Left renal cortex interstitium (tissue), 4 donors: ENCODE measurements around the gene PEX10. TPM values are rescaled to one million over a fixed set of nuclear protein-coding genes. Genes with fewer than 3 reads are reported as not detected.

Experiments used
- DNase-seq, 4 donors: peaks; one replicate each; pipeline ENCODE4 v3.0.0-alpha.2; 2013; ENCODE audit warnings: low read depth in 4 of 4, low spot score in 2 of 4, missing footprints in 1 of 4
- polyA plus RNA-seq, 4 donors: library from polyadenylated mRNA; unstranded; fragments of 120-200 nt; gene quantifications; one replicate each; pipeline ENCODE4 v1.2.1, GENCODE V29; 2013; ENCODE audit not compliant: insufficient read length in 4 of 4

Gene PEX10
- polyA plus RNA-seq, 4 donors, result 20.3 to 31.1 (median 27.1) TPM

DNA sequence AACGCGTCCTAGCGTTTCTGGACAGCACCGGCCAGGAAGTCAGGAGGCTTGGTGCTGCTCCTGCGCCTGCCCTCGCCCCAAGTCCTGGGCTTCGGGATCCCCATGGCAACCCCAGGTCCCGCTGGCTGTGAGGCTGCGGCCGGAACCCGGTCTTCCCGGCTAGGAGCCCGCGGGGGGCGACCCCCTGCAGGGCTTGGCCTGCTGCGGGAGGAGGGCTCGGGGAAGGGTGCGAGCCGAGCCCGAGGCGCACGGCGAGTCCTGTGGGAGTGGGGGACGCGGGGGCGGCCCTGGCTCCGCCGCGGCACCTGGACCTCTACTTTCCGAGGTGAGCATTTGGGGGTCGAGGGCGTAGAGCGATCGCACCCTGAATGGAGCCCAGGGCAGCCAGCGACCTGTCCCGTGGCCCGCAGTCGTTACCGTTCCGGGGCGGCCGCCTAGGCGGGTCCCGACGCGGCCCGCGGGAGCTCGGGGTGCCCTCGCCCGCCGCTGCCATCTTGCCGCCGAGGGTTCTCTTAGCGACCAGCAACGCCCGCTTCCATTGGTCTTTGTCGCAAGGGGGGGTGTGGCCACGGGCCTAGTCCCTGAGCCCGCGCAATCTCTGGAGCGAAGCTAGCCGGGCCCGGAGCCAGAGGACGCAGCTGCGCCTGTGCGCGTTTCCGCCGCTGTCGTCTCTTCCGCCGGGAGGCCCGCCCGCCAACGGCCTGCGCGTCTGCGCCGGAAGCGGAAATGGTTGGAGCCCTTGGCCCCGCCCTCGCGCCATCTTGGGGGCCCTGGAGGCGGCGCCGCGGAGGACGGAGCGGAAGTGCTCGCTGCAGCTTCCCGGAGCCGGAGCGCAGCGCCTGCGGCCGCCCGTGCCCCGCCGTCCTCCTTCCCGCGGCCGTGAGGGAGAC lies 21.1 kb downstream of the PEX10 start, which contains the start of the genes MORN1 and RER1:
TSS of gene MORN1 (minus strand) at position 514 of the 890 bp plus-strand sequence. CDS start at position 493, 21 bp downstream.
TSS of gene RER1 (plus strand) at position 801 of the 890 bp plus-strand sequence. CDS start 3,950 bp downstream, outside the sequence.
- DNase-seq, result peak; percentile 91 to 99 (median 95)

DNA sequence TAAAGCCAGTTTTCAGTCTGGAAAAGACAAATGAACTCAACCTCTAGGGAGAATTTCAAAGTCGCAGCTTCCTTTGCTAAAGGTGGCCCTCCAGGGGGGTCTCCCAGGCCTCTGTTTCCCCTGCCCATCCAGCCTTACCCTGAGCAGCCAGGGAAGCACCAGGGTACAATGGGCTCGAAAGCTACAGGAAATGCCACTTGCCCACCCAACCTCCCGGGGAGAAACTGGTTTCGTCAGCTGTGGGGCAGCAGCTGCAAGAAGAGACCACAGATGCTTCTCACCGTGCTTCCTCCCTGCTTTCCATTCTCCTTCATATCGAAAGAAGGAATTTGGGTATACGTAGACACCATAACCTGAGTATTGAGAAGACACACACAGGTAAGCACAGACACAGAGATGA lies 22.7 kb downstream of the PEX10 start:
- no peak for DNase-seq

DNA sequence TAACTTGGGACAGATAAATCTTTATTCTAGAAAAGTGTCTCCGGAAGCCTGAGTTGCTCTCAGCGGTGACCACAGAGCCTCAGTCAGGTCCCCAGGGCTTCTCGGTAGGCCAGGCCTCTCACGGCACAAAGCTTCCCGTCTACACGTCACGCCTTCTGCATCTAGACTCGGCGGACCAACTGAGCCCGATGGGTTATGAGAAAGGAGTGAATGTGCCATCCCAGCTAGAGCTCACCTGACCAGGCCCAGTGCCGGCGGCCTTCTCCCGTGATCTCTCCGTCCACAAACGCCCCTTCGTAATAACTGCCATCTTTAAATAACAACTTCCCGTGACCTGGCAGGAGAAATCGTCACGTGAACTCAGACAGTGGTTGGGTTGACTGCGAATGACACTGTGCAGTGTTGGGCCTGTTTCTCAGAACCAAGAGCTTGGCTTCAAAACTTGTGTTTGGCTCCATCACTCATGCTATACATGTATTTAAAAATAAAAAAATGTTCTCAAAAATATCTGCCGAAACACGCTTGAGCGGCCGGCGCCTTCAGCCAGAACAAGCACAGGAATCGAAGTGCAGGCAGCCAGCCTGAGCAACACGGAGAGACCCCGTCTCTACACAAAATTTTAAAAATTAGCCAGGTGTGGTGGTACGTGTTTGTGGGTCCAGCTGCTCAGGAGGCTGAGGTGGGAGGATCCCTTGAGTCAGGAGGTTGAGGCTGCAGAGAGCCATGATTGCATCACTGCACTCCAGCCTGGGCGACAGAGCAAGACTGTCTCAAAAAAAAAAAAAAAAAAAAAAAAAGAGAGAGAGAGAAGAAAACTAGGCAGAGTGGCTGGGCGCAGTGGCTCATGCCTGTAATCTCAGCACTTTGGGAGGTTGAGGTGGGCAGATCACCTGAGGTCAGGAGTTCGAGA lies 24.1 kb downstream of the PEX10 start:
- no peak for DNase-seq

DNA sequence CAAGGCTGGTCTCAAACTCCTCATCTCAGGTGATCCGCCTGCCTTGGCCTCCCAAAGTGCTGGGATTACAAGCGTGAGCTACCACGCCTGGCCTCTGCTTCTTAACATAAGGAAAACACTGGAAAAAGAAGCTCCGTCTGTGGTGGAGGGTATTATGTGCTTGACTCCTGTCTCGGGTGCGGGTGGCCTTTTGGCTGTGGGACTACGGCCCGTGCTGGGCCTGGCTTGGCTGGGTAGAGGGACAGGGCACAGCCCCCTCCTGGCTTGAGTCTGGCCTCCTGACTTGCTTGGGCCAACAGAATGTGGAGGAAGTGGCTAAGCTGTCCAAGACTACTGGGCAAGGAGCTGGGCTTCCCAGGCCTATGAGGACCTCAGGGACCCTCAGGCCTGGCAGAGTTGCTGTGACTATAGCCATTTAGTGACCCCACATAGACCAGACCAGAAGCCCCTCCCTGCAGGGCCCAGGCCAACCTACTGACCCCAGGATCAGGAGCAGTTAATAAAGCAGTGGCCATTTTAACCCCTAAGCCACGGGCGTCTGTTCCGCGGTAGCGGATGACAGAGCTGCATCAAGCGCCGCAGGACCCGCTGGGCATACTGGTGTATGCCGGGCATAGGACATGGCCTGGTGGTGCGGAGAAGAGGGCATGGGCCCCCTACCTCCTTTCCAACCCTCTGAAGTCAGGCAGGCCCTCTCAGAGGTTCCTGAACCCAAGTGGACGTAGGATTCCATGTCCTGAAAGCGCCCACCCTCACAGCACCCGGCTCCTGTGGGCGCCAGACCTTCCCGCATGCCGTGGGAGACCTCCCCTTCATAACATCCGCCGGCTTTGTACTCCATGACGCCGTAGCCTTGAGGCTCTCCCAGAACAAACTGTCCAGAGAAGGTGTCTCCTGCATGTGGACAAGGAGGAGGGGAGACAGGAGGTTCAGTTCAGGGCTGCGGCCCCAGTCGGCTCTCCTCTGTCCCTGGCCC lies 25.4 kb downstream of the PEX10 start:
- no peak for DNase-seq

DNA sequence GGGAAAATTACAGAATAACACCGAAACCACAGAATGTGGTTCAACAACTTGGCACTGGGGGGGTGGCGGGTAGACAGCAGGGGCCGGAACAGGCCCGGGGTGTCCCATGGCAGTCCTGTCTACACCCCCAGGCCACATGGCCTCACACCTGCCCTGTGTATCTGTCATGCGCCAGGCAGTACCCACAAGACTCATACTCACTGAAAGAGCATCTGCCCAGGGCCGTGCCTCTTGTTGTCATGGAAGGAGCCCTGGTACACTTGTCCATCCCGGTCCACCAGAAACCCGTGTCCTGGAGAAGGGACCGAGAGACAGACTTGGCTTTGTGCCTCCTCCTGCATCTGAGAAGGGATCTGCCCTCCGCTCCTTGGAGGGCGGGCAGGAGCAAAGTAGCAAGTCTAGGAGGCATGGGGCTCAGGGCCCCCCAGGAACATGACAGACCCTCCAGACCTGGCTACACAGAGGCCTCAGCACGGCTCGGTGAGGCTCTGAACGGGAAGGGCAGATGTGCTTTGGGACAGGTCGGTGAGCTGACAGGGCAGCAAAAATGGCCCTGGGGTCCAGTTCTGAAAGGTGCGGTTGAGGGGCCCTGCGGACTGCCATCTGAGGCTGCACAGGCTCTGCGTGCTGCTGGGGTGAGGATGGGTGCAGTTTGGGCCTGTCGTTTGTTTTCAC lies 26.6 kb downstream of the PEX10 start:
- no peak for DNase-seq

DNA sequence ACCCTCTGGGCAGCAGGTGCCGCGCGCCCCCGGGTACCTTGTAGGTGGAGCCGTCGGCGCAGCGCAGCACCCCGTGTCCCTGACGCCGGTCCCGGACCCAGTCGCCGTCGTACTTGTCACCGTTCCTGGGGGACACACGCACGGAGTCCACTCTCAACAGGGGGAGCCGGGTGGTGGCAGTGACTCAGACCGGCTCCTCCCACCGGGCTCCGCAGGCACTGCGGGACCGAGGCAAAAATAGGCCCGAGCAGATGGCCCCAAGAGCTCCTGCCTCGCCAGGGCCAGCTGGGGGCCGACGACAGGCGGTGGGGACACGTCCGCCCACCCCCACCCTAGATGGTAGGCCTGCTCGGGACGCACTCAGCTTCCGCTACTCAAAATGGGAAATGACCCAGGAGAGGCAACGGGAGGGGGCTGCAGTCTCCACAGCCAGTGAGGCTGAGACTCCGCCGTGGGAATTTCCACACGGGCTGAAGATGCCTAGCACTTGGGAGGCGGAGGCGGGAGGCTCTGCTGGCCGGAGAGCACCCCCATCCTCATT lies 27.4 kb downstream of the PEX10 start:
- no peak for DNase-seq

DNA sequence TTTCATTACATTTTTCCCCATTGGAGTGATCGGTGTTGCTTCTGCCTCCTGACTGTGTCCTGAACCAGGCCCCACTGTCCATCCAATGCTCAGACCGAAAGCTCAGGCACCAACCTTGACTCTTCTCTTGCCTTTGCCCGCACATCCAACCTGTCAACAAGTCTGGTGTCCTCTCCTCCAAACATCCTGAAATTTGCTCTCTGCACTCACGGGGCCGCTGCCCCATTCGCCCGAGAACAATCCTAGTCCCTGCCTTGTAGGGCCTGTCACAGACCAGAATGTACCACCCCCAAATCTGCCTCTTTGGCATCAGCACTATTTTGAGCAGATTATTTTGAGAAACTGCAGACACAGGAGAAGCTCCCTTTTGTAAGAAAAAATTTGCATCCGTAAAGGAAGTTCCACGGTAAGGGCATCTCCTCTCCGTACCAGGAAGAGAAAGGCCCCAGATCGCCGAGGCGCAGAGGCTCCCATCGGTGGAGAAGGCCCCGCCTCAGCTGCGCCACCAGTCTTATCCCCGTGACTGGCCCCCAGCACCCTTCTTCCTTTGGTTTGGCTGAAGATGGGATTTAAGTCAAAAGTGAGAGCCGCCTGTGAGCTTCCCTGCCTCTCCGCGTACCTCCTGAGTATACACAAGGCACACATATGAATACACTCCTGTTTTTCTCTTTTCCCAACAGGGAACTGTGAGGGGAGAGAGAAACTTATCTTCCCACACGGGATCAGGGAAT lies 28.1 kb downstream of the PEX10 start:
- DNase-seq, result no peak

DNA sequence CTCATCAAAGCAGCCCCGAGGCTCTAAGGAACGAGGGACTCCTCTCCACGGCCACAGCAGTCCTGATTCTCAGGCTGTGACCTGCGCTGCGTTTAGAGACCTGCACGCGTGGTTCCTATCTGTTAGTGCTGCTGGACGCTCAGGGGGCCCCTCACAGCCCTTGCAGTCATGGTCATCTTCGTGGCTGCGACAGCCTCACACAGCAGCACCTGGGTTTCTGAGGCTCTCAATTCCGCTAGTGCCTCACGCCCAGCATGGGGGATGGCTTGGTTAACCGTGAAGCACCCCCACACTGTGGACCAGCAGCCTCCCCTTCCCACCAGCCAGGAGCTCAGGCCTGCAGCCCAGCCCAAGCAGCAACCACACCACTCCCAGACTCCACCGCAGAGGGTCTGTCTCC lies 28.8 kb downstream of the PEX10 start:
- no peak for DNase-seq

DNA sequence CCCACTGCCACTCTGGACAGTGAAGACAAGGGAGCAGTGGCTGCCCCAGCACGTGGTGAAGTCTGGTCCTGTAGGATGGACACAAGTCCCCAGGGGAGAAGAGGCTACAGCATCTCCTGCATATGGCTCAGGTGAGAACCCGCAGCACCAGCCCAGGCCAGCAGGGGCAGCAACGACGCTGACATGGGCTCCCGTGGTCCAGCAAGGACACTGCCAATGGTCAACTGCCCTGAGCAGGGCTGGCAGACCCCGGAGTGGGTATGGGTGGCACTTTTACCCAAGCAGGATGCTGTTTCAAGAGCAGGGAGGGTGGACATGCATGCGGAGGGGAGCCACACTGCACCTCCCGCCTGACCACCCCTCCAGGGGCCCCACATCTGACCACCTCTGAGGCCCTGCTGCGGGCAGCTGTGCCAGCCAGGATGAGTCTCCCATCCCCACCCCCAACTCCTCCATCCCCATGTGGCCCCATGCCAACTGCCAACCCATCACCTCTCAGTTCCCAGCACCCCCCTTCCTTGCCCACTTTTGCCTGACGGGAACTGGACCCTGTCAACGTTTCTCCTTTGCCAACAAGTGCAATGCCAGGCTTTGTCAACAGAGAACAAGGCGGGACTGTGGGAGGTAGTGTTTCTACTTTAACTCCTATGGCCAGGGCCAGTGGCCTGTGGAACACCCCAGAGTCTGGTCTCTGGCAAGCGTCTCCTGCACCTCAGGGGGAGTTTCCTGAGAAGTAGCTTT lies 29.6 kb downstream of the PEX10 start:
- no peak for DNase-seq

DNA sequence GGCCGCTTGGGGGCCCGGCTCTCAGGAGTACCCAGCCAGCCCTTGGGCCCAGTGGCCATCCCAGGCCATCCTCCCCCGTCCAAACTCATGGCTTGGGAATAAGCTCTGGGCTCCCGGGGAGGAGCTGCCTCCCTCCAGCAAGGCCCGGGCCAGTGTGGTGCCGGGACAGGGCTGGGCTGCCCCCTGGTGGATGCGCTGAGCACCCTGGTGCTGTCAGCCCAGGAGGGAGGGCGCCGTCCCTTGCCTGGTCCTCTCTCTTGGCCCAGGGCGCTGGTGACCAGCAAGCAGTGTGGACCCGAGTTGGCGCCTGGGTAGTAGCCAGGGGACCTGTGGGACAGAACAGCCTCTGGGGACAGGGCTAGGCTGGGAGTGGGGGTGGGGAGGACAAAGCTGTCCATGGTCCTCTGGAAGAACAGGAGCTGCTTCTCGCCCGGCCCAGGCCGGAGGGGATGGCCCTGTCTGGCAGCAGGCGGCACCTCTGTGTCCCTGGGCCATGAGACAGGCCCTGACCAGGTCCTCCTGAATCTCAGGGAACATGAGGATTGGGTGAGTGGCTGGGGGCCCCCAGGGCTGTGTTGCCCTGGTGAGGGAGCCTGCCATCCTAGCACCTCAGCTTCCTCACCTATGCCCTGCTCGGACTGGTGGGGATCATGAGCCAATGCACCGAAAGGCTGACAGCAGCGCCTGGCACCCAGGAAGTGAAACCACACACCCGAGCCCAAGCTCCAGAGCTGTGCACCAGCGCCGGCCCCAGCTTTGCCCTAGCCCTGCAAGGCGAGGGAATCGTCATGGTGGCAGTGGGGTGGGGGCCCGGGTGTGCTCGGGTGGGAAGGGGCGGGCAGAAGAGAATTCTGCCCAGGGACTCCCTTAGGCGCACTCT lies 30.4 kb downstream of the PEX10 start:
- peak in 2 of 4 donors; percentile 57 to 60 for DNase-seq

DNA sequence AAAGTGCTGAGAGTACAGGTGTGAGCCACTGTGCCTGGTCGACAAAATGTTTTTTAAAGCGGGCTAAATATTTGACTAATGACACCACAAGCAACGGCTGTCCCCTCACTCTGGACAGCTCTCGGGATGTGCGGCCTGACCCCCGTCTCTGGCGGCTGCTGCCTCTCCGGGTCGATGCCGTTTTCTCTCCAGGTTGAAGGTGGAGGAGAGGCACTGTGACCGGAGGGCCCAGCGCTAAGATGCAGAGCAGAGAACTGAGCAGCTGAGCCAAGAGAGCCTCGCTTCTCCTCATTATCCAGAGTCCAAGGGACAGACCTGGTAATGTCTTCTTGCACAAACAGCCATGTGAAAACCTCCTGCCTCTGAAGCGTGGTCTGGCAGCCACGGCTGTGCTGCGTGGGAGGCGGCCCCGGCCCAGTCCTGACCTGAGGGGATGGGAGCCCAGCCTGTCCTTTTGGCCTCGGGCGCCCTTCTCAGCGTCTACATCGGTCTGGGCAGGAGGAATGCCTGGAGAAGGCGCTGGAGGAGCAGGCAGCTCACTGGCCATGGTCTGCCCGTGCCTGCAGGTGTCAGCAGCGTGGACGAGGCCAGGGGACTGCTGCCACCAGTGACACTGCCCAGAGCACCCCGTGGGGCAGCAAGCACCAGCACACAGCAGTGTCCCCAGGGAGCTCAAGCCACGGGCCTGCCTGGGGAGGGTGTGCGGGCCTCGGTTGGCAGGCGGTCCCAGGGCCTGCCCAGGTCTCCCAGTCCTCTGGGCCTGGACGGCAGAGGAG lies 31.4 kb downstream of the PEX10 start:
- no peak for DNase-seq

DNA sequence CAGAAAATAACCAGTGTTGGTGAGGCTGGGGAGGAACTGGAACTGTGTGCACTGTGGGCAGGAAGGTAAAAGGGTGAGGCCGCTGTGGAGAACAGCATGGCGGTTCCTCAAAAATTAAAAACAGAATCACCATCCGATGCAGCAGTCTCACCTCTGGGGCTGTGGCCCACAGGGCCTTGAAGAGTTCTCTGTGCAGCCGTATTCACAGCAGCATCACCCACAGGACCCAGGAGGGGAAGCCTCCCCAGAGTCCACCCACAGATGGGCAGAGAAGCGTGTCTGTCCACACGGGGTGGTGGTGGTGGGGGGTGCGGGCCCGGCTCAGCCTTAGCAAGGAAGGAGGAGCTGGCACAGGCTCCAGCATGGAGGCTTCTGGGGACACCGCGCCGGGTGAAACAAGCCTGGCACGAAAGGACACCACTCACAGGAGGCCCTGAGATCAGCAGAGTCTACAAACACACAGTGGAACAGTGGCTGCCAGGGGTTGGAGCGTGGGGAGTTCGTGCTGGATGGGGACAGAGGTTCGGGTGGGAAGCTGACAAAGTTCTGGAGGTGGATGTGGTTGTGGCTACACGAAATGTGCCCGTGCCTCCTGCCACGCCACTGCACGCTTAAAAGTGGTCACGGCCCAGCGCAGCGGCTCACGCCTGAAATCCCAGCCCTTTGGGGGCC lies 32.5 kb downstream of the PEX10 start:
- DNase-seq, result no peak

DNA sequence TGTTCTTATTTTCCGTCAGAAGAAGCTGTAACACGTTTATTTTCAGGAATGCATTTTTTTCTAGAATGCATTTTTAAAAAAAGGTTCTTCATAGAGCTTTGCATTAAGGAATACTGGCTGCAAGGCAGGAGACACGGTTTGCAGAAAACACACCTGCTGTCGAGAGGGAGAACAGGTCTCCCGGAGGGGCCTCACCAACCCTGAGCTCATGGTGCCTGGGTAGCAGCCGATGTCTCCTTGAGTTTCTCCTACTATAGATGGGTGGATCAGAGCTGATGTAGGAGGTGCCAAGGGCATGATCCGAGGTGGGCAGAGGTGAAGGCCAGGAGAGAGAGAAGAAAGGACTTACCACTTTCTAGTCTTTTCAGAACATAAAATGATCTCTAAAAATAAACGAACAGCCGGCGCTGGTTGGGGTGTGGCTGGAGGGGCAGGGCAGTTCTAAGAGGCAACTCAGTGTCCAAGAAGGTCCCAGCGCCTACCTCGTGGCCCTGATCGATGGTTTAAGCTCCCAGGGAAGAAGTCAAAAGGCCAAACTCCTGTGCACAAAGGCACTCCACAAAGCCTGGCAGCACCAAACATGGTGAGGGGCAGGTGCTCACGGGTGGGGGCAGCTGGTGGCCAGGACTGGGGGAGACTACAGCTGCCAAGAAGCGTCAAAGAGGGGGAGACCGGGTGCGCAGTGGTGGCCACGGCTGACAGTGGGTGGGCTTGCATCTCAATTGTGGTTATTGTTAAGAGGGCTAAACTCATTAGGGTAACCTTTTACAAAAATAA lies 33.2 kb downstream of the PEX10 start:
- no peak for DNase-seq

DNA sequence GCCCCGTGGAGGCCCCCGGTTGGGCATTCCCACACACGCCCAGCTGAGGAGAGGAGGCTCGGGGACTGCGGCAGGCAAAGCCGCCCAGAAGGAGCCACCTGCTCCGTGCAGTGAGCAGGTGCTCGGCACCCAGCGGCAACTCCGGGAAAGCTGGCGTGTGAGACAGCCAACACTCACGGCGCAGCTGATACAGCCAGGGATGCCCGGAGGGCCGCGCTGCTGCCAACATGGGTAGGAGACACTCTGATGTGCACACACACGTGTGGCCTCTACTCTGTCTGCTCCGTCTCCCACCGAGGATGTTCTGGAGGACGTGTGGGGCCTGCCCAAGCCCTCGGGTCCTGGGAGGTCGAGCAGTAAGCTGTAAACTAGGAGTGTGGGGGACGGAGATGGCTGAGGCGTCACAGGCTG lies 33.9 kb downstream of the PEX10 start:
- no peak for DNase-seq
